NB4 (cell line): ENCODE measurements around the gene TSSC4.

ENCODE experiments used
- MYC ChIP-seq: IDR thresholded peaks from 2 replicates; pipeline ENCODE4 v1.6.1; 2011; ENCODE audit warnings: low read depth, low read length
- POLR2A ChIP-seq: IDR thresholded peaks from 2 replicates; pipeline ENCODE4 v1.6.1; 2011; ENCODE audit warnings: mild to moderate bottlenecking; ENCODE audit not compliant: insufficient read length; ENCODE audit errors: extremely low read depth
- TF ChIP-seq, protein P1 (sequence below): IDR thresholded peaks from one replicate; pipeline ENCODE4 v1.5.1; 2012; ENCODE audit warnings: low read depth, low read length
- TF ChIP-seq, protein P2 (sequence below): IDR thresholded peaks from 2 replicates; pipeline ENCODE4 v1.6.1; 2011; ENCODE audit warnings: low read depth, low read length

DNA sequence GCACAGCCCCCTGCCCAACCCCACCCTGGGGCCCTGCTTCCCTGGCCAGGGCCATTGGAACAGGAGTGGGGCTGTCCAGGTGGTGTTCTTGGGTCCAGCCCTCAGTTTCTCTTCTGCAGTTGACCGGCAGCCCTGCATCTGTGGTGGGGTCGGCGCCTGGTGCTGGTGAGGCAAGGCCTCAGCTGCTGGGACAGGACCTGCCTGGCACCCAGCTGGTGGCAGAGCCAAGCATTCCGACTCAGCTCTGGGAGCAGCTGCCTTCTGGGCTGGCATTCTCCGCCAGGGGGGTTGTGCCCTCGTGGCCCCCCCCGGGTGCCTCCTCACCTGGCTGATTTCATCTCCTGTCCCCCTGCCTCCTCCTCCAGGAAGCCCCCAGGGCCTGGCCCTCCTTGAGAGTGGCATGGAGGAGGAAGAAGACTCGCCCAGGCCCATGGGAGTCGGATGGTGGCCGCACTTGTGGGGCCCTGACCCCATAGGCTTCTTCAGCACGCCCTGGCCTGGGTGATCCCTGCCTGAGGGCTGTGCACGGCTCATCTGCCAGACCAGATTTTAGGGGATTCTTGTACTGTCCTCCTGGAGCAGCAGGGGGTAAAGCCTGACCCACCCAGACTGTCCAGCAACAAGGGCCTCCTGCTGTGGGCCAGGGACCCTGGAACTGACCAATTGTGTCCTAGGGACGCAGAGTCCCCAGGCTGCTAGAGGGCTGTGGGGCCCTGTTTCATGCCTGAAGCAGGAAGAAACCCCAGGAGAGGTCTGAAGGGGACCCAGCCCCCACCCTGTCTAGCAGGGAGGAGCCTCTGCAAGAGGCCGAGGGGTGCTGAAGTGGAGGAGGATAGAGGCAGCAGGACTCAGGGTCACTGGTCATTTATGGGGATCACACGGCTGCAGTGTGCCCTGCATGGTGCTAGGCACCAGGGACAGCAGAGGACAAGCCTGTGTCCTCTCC lies 11.8 kb upstream of the TSSC4 start:
- TF ChIP-seq POLR2A (no peak), MYC (no peak)
- TF ChIP-seq, protein P1, sequence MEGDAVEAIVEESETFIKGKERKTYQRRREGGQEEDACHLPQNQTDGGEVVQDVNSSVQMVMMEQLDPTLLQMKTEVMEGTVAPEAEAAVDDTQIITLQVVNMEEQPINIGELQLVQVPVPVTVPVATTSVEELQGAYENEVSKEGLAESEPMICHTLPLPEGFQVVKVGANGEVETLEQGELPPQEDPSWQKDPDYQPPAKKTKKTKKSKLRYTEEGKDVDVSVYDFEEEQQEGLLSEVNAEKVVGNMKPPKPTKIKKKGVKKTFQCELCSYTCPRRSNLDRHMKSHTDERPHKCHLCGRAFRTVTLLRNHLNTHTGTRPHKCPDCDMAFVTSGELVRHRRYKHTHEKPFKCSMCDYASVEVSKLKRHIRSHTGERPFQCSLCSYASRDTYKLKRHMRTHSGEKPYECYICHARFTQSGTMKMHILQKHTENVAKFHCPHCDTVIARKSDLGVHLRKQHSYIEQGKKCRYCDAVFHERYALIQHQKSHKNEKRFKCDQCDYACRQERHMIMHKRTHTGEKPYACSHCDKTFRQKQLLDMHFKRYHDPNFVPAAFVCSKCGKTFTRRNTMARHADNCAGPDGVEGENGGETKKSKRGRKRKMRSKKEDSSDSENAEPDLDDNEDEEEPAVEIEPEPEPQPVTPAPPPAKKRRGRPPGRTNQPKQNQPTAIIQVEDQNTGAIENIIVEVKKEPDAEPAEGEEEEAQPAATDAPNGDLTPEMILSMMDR: no peak
- TF ChIP-seq, protein P2, sequence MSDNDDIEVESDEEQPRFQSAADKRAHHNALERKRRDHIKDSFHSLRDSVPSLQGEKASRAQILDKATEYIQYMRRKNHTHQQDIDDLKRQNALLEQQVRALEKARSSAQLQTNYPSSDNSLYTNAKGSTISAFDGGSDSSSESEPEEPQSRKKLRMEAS: no peak
